Measurements from ENCODE around the gene DAP3. TPM values are rescaled to one million over a fixed set of nuclear protein-coding genes. Genes with fewer than 3 reads are reported as not detected.
"Not testable (repeated sequence)": the region's sequence is repeated elsewhere in the genome, so short reads cannot be mapped to it uniquely, and the experiment has no call there.

Gene DAP3
- total and polyA plus RNA-seq, 9 of the 15 experiments (the other 6 are each of a cell fraction or from before 2014, with no cell fraction given), result 155 to 484 (median 298) TPM

GRCh38 chr1:155747586-155747985 lies 58.7 kb downstream of the DAP3 start:
- POLR2A ChIA-PET; intact Hi-C loops (cut with micrococcal nuclease); H3K4me2 ChIP-seq (ENCODE audit: insufficient read depth, low read length); H4K20me1 ChIP-seq (replicated peaks; ENCODE audit: control insufficient read depth, insufficient read depth, low read length); FAIRE-seq; H3K27me3 ChIP-seq (ENCODE audit: control insufficient read depth in 2 of 2, insufficient read depth in 2 of 2, low read length in 2 of 2); H3K79me2 ChIP-seq (ENCODE audit: control insufficient read depth, insufficient read depth, low read length); H3K4me3 ChIP-seq; H3K9me3 ChIP-seq (replicated peaks; ENCODE audit: control insufficient read depth, insufficient read depth, low read depth, low read length); DNase-seq (ENCODE audit: extremely low read depth in 1 of 4, low spot score in 3 of 4); H3K9ac ChIP-seq (ENCODE audit: insufficient read depth in 1 of 2, low read depth in 2 of 2, low read length in 2 of 2); H3K4me1 ChIP-seq (replicated peaks in 1 of 2; ENCODE audit: control insufficient read depth in 2 of 2, insufficient read depth in 2 of 2, low read length in 2 of 2); H3K27ac ChIP-seq (ENCODE audit: extremely low read depth, low read depth, low read length); H3K9me1 ChIP-seq (ENCODE audit: control insufficient read depth, insufficient read depth, low read length); ATAC-seq; BruUV-seq (replicated peaks); H2AFZ ChIP-seq (ENCODE audit: low read depth, low read length); CTCF ChIA-PET (ENCODE audit: low intra/inter-chr PET ratio): not testable (repeated sequence)
- WGBS (ENCODE audit: insufficient coverage, low coverage, missing lambda C conversion rate), result 90% methylated on average over 10 of the region's 12 CpGs
- 0 out of 2 replicates have a peak, but pooled peaks have one; percentile 2 for TF ChIP-seq POLR2G (IDR thresholded peaks at IDR 0.05; ENCODE audit: low read depth, low read length)
- peaks cover 30% of the 10 kb centered on the region; the same call in 1 of the 3 replicates for H3K36me3 ChIP-seq (ENCODE audit: control insufficient read depth, insufficient read depth, low read length)
- in situ Hi-C loops (cut with MboI), result loop anchor here (5.0 kb wide), 1 partner anchor 135 kb away; the partner anchor contains the start of gene MSTO1

DNA sequence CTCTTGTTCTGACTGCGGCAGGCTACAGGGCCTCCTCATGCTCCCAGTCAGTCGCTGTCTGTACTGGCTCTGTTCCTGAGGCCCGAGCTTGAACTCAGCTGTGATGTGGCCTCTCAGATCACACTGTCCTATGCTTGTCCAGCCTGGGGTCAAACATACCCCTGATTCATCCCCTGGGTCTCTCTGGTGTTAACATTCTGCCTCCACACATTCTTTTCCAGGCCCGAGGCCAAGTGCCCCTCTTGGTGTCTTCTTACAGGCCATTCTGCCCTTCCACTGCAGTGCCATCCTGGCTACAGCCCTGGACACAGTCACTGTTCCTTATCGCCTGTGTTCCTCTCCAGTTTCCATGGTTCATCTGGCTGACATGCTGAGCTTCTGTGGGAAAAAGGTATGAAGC lies 59.2 kb downstream of the DAP3 start:
- H2AFZ ChIP-seq (ENCODE audit: low read depth, low read length); H3K27me3 ChIP-seq (ENCODE audit: control insufficient read depth in 2 of 2, insufficient read depth in 2 of 2, low read length in 2 of 2); H3K79me2 ChIP-seq (ENCODE audit: control insufficient read depth, insufficient read depth, low read length); FAIRE-seq; CTCF ChIA-PET (ENCODE audit: low intra/inter-chr PET ratio); H3K4me3 ChIP-seq; ATAC-seq; H3K4me1 ChIP-seq (replicated peaks in 1 of 2; ENCODE audit: control insufficient read depth in 2 of 2, insufficient read depth in 2 of 2, low read length in 2 of 2); intact Hi-C loops (cut with micrococcal nuclease); BruUV-seq (replicated peaks); H3K4me2 ChIP-seq (ENCODE audit: insufficient read depth, low read length); H3K9me3 ChIP-seq (replicated peaks; ENCODE audit: control insufficient read depth, insufficient read depth, low read depth, low read length); H4K20me1 ChIP-seq (replicated peaks; ENCODE audit: control insufficient read depth, insufficient read depth, low read length); H3K9ac ChIP-seq (ENCODE audit: insufficient read depth in 1 of 2, low read depth in 2 of 2, low read length in 2 of 2); H3K9me1 ChIP-seq (ENCODE audit: control insufficient read depth, insufficient read depth, low read length); POLR2A ChIA-PET; H3K27ac ChIP-seq (ENCODE audit: extremely low read depth, low read depth, low read length); DNase-seq (ENCODE audit: extremely low read depth in 1 of 4, low spot score in 3 of 4): not testable (repeated sequence)
- peak; percentile 52 for TF ChIP-seq POLR2A (conservative IDR thresholded peaks at IDR 0.05)
- peaks cover 35% of the 10 kb centered on the region; the same call in 2 of the 3 replicates for H3K36me3 ChIP-seq (ENCODE audit: control insufficient read depth, insufficient read depth, low read length)
- in situ Hi-C loops (cut with MboI), result loop anchor here (5.0 kb wide), 1 partner anchor 136 kb away; the partner anchor contains the start of gene MSTO1
- WGBS (ENCODE audit: insufficient coverage, low coverage, missing lambda C conversion rate), result 92% methylated on average over 4 of the region's 5 CpGs
